Mucosa of rectum (tissue), 2 donors: ENCODE results near the gene RAMP2.
"Not testable (repeated sequence)": the region's sequence is repeated elsewhere in the genome, so short reads cannot be mapped to it uniquely, and the experiment has no call there.

Experiments used
- H3K27ac ChIP-seq, 2 donors: one replicate each; pipeline ENCODE4 v1.7.0; 2013; ENCODE audit warnings: inconsistent platforms in 2 of 2, low read depth in 2 of 2, low read length in 2 of 2
- H3K27me3 ChIP-seq, 2 donors: one replicate each; pipeline ENCODE4 v1.7.0; 2013; ENCODE audit warnings: low read length in 2 of 2; ENCODE audit not compliant: control insufficient read depth in 2 of 2, insufficient read depth in 2 of 2
- H3K36me3 ChIP-seq, 2 donors: one replicate each; pipeline ENCODE4 v1.7.0; 2013; ENCODE audit warnings: low read length in 2 of 2; ENCODE audit not compliant: control insufficient read depth in 2 of 2, insufficient read depth in 2 of 2
- H3K4me1 ChIP-seq, 2 donors: one replicate each; pipeline ENCODE4 v1.7.0; 2013; ENCODE audit warnings: low read length in 2 of 2, mild to moderate bottlenecking in 1 of 2; ENCODE audit not compliant: control insufficient read depth in 2 of 2, insufficient read depth in 2 of 2
- H3K4me3 ChIP-seq, 2 donors: one replicate each; pipeline ENCODE4 v1.7.0; 2013; ENCODE audit warnings: low read length in 2 of 2
- H3K9ac ChIP-seq, 2 donors: one replicate each; pipeline ENCODE4 v1.7.0; 2013; ENCODE audit warnings: low read length in 2 of 2, low read depth in 1 of 2, mild to moderate bottlenecking in 1 of 2
- H3K9me3 ChIP-seq, 2 donors: one replicate each; pipeline ENCODE4 v1.7.0; 2013; ENCODE audit warnings: low read length in 2 of 2; ENCODE audit not compliant: control insufficient read depth in 2 of 2
- donor health status: healthy.
- donor health status: Normal muscosa, but diverticular disease.

The RAMP2 gene

GRCh38 chr17:42768006-42768405 lies 7.0 kb downstream of the RAMP2 start:
- not testable (repeated sequence) for H3K27ac ChIP-seq, H3K4me3 ChIP-seq, H3K4me1 ChIP-seq, H3K9me3 ChIP-seq, H3K9ac ChIP-seq, H3K36me3 ChIP-seq, H3K27me3 ChIP-seq

GRCh38 chr17:42769964-42770363 lies 8.9 kb downstream of the RAMP2 start:
- H3K27ac ChIP-seq, H3K27me3 ChIP-seq, H3K4me3 ChIP-seq, H3K36me3 ChIP-seq, H3K9ac ChIP-seq, H3K9me3 ChIP-seq: not testable (repeated sequence)
- peaks cover 7 to 13% of the 10 kb centered on the region in 2 donors for H3K4me1 ChIP-seq

DNA sequence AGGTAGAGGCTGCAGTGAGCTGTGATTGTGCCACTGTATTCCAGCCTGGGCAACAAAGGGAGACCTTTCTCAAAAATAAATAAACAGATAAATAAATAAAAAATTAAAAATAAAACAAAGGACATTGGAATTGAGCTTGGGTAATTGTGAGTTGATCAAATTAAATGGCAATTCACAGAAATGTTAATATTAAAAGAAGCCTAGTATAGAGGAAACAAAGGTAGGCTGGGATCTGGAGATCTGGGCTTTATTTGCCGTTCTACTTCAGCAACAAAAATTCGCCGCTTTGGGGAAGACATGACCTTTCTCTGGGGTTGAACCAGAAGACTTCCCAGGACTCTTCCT lies 11.9 kb downstream of the RAMP2 start:
- peaks cover 12 to 22% of the 10 kb centered on the region in 2 donors for H3K36me3 ChIP-seq
- H3K9me3 ChIP-seq = no peaks in the 10 kb centered on the region
- H3K4me1 ChIP-seq = peaks cover 7 to 13% of the 10 kb centered on the region in 2 donors
- peak overlapping the region; percentile 89 to 99 for H3K9ac ChIP-seq
- no peaks in the 10 kb centered on the region for H3K27me3 ChIP-seq
- peak overlapping the region in 1 of 2 donors; percentile 84 for H3K27ac ChIP-seq
- H3K4me3 ChIP-seq = peak overlapping the region; percentile 95 to 98

DNA sequence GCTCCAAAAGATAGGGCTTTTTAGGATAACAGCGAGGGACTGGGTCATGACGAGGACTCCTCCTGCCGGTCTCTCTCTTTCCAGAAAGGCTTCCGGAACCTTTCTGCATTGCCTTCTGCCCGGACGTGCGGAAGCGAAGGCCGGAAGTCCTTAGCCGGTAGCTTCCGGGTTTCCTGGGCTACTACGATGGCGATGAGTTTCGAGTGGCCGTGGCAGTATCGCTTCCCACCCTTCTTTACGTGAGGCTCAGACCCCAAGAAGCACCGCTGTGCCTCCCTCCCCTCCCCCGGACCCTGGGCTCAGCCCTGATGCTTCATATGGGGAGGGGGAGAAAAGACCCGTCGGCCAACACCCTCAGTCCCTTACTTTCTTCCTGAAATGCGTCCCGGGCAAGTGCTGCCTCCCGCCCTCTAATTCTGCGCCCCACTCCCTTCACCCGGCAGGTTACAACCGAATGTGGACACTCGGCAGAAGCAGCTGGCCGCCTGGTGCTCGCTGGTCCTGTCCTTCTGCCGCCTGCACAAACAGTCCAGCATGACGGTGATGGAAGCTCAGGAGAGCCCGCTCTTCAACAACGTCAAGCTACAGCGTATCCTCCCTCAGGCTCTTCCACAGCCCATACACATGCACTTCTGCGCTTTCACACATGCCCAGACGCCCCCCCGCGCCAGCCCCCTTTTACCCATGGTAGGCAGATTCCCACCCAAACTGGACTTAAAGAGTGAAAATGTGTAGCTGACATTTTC lies 12.4 kb downstream of the RAMP2 start, which contains the start of gene VPS25:
Gene VPS25 (plus strand): TSS at position 160 of the 746 bp plus-strand sequence. CDS start 27 bp downstream, at position 187.
- H3K27ac ChIP-seq = peak within 1 kb of the TSS; percentile 78 to 84
- peaks cover 8 to 14% of the 10 kb centered on the region in 2 donors for H3K4me1 ChIP-seq
- peak within 1 kb of the TSS; percentile 89 to 99 for H3K9ac ChIP-seq
- H3K9me3 ChIP-seq = no peaks in the 10 kb centered on the region
- H3K4me3 ChIP-seq = peak within 1 kb of the TSS; percentile 95 to 98
- H3K27me3 ChIP-seq = no peaks in the 10 kb centered on the region
- H3K36me3 ChIP-seq = peaks cover 14 to 27% of the 10 kb centered on the region in 2 donors

DNA sequence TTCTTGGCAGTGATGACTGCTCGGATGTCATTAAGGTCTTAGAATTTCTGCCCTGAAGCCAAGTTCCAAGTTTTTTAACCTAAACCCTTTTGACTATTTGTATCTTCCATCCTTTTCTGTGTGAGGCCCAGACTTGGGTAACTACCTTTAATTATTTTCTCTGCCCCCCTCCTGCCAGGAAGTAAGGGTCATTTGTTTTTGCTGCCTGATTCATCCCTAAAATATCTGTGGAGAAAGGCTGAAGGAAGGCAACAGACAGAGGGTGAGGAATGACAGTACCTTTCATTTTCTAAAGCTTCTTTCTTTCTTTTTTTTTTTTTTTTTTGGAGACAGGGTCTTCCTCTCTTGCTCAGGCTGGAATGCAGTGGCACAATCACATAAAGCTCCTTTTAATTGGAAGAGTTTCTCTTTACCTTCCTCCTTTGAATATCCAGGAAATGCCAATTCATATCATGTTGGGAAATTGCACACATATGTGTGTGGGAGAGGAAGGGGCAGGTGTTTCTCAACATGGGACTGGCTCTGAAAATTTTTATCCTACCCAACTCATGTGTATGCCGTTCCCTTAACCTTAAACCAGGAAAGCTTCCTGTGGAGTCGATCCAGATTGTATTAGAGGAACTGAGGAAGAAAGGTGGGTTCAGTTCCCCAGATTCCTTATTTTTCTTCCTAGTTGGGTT lies 13.2 kb downstream of the RAMP2 start:
- Histone ChIP-seq H3K27ac (peak overlapping the region in 1 of 2 donors; percentile 78), H3K4me3 (peak overlapping the region; percentile 95 to 98), H3K36me3 (peaks cover 14 to 35% of the 10 kb centered on the region in 2 donors), H3K9ac (peak overlapping the region; percentile 89 to 99), H3K4me1 (peaks cover 15 to 22% of the 10 kb centered on the region in 2 donors), H3K27me3 (no peaks in the 10 kb centered on the region), H3K9me3 (no peaks in the 10 kb centered on the region)

- no peak overlapping the region for H3K9ac ChIP-seq
- H3K27ac ChIP-seq = no peak overlapping the region
- H3K4me3 ChIP-seq = no peak overlapping the region
- H3K36me3 ChIP-seq = peaks cover 14 to 36% of the 10 kb centered on the region in 2 donors
- H3K4me1 ChIP-seq = peaks cover 25 to 31% of the 10 kb centered on the region in 2 donors
- H3K9me3 ChIP-seq = no peaks in the 10 kb centered on the region
- H3K27me3 ChIP-seq = peaks cover 0 to under 1% of the 10 kb centered on the region in 2 donors
These were observed 14.6 kb downstream of the RAMP2 start for GRCh38 chr17:42775534-42776098.

DNA sequence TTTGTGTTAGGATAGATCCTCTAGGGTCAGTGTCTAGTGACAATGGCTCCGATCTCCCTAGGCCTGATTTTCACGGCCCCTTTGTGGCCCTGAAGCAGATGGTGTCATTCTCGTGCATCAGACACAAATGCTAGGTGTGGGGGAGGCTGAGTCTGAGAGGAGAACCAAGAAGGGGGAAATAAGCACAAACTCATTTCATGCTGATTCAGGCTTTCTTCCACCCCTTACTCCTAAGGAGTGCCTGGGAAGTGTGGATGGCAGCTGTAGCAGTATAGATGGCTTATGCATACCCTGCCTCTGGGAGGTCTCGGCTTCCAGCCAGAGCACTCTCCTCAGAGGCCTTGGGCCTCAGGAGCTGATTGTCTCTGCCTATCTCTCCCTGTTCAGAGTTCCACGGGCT lies 17.5 kb downstream of the RAMP2 start:
- Histone ChIP-seq H3K4me1 (peaks cover 32 to 38% of the 10 kb centered on the region in 2 donors), H3K27ac (peak overlapping the region; percentile 92 to 94), H3K4me3 (no peak overlapping the region), H3K9me3 (no peaks in the 10 kb centered on the region), H3K36me3 (peaks cover 14 to 36% of the 10 kb centered on the region in 2 donors), H3K27me3 (peaks cover 5 to 18% of the 10 kb centered on the region in 2 donors), H3K9ac (no peak overlapping the region)

- H3K36me3 ChIP-seq = peaks cover 19 to 36% of the 10 kb centered on the region in 2 donors
These were observed 18.4 kb downstream of the RAMP2 start for GRCh38 chr17:42779304-42779935.

DNA sequence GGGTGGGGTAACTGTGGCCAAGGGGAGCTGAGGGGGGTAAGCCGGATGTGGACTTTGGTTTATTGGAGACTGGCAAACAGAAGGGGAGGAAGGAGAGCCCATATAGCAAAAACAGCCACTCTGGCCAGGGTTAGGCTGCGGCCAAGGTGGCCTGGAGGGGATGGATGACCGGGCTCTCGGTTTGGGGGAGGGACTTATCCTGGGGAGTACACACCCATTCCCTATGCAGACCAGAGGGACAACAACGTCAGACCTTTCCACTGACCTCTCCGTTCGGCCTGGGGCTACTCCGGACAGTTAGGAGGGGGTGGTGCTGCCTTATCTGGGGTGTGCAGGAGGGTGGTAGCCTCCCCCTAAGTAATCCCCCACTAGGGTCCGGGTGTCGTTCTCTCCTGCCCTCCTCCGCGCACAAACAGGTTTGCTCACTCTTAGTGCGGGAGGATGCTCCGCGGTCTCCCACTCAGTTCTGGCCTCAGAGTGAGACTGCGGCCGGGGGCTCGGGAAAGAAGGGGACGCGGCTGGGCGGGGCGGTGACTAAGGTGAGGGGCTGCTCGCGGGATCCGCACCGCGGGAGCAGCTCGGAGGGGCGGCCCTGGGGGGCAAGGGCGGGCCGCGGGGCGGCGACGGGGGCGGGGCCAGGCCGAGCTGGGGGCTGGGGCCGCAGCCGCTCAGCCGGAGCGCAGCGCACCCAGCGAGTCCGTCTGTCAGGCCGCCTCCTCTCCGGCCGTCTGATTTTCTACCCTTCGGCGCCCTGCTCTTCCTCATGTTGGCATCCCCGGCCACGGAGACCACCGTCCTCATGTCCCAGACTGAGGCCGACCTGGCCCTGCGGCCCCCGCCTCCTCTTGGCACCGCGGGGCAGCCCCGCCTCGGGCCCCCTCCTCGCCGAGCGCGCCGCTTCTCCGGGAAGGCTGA lies 19.2 kb downstream of the RAMP2 start, which contains the start of gene WNK4:
Gene WNK4 (plus strand): TSS at position 675 of the 915 bp plus-strand sequence. CDS start 89 bp downstream, at position 764.
- peak within 1 kb of the TSS; percentile 92 to 94 for H3K27ac ChIP-seq
- H3K9ac ChIP-seq = peak within 1 kb of the TSS; percentile 70 to 82
- peaks cover 22 to 35% of the 10 kb centered on the region in 2 donors for H3K36me3 ChIP-seq
- H3K4me3 ChIP-seq = peak within 1 kb of the TSS; percentile 79 to 85
- no peaks in the 10 kb centered on the region for H3K9me3 ChIP-seq
- peaks cover 9 to 29% of the 10 kb centered on the region in 2 donors for H3K27me3 ChIP-seq
- peaks cover 28% of the 10 kb centered on the region in 2 donors for H3K4me1 ChIP-seq

More at GRCh38 chr17:42779304-42779935, 18.4 kb downstream of the RAMP2 start:
- Histone ChIP-seq H3K4me1 (peaks cover 25 to 29% of the 10 kb centered on the region in 2 donors), H3K27me3 (peaks cover 9 to 26% of the 10 kb centered on the region in 2 donors), H3K9ac (peak overlapping the region; percentile 32 to 52), H3K27ac (peak overlapping the region; percentile 92 to 94), H3K4me3 (no peak overlapping the region), H3K9me3 (no peaks in the 10 kb centered on the region)
